Ovary (tissue), 3 donors: ENCODE results near the gene SLC19A1.

Experiments used
- EP300 ChIP-seq: sonication (generic); formaldehyde crosslinking; IDR thresholded peaks from one replicate; pipeline ENCODE4 v1.6.1; 2017; ENCODE audit warnings: antibody characterized with exemption
- POLR2A ChIP-seq: fragments of 450-650 bp; IDR thresholded peaks from one replicate; pipeline ENCODE4 v1.6.1; 2017; ENCODE audit warnings: antibody characterized with exemption, mild to moderate bottlenecking, moderate library complexity
- TF ChIP-seq, protein P1 (sequence below), 3 donors: fragments of 450-650 bp in 2 of 3; fragments of 200-600 bp in 1 of 3; IDR thresholded peaks; one replicate each; pipeline versions ENCODE4 v1.5.1 to v1.8.0; 2016 to 2022; ENCODE audit warnings: antibody characterized with exemption in 3 of 3, mild to moderate bottlenecking in 1 of 3
- donor health status: DM: no; HTN: no; CAD: no.

DNA sequence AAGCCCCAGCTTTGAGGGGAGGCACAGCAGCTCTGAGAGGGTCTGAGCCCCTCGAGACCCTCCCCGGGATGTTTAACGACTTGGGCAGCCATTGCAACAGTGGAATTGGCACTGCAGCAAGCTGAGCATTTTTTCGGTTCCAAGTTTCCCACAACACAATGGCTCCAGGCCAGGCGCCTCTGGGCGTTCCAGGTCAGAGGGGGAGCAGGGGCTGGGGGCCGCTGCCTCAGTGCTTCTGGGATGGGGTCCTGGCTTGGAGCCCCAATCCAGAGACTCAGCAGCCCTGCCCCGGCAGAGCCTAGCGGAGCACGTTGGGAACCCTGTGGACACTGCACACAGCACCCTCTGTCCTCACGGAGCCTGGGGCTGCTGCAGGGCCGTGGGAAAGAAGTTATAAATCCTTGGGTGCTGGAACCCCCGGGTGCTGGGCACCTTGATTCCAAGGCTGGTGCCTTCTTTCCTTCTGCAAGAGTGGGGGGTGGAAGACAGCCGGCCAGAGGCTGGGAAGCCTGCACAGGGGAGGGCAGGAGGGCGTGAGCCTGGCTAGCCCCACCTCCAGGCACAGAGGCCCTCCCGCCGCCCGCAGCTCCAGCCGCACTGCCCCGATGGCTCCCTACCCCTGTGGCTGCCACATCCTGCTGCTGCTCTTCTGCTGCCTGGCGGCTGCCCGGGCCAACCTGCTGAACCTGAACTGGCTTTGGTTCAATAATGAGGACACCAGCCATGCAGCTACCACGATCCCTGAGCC is 87.1 kb downstream of the SLC19A1 start:
- TF ChIP-seq, protein P1, sequence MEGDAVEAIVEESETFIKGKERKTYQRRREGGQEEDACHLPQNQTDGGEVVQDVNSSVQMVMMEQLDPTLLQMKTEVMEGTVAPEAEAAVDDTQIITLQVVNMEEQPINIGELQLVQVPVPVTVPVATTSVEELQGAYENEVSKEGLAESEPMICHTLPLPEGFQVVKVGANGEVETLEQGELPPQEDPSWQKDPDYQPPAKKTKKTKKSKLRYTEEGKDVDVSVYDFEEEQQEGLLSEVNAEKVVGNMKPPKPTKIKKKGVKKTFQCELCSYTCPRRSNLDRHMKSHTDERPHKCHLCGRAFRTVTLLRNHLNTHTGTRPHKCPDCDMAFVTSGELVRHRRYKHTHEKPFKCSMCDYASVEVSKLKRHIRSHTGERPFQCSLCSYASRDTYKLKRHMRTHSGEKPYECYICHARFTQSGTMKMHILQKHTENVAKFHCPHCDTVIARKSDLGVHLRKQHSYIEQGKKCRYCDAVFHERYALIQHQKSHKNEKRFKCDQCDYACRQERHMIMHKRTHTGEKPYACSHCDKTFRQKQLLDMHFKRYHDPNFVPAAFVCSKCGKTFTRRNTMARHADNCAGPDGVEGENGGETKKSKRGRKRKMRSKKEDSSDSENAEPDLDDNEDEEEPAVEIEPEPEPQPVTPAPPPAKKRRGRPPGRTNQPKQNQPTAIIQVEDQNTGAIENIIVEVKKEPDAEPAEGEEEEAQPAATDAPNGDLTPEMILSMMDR (IDR thresholded peaks at IDR 0.05) = no peak
- TF ChIP-seq POLR2A (no peak), EP300 (no peak)
